Activated CD8-positive, alpha-beta memory T cell treated with anti-CD3 and anti-CD28 coated beads for 24 hours (primary cell): Measurements from ENCODE around the gene SOD3.

Experiments
- DNase-seq: peaks from one replicate; pipeline ENCODE4 v3.0.0-alpha.2; 2020

Gene SOD3

DNA sequence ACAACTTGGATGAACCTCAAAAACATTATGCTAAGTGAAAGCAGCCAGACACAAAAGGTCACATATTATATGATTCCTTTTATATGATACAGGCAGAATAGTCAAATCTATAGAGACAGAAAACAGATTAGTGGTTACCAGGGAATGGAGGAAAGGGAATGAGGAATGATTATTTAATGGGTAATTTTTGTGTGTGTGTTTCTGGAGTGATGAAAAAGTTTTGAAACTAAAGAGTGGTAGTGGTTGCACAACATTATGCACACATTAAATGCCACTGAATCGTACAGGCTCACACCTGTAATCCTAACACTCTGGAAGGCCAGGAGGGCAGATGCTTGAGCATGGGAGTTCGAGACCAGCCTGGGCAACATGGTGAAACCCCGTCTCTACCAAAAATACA, 19.6 kb upstream of the SOD3 start:
- DNase-seq = no peak

DNA sequence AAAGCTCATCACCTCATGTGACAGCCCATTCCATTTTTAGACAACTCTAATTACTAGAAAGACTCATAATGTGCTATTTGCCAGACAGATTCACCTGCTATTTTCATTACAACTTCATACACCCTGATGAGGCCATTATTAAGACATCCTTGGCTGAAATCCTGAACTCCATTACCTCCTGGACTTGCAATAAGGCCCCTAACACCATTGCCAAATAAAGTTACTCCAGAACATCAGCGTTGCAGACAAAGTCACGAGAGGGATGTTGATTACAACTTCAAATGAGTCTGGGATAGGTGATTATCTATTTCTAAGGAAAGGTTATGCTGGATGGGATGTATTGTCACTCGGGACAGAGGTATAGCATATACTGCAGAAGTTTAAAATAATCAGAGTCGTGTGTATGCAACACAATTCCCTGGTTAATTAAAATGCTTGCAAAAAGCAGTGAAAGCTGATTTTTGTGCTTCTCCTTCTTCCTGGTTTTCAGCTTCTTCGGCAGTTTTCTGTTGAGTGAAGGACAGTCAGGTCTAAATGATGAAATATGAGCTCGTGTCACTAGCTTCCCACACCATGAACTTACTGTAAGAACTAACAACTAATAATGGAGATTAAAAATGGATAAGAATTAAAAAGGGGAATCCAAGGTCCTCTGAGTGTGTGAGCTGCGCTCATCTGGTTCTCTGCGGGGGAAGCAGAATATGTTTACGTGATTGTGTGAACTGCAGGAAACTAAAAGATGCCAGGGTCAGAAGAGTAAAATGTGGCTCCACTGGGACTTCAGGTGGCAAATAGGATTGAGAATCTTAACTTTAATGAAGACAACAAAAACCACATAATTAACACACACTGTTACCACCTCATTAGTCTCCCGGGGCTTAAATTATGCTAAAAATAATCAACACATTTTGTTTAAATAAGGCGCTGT, 17.6 kb upstream of the SOD3 start:
- DNase-seq = no peak

DNA sequence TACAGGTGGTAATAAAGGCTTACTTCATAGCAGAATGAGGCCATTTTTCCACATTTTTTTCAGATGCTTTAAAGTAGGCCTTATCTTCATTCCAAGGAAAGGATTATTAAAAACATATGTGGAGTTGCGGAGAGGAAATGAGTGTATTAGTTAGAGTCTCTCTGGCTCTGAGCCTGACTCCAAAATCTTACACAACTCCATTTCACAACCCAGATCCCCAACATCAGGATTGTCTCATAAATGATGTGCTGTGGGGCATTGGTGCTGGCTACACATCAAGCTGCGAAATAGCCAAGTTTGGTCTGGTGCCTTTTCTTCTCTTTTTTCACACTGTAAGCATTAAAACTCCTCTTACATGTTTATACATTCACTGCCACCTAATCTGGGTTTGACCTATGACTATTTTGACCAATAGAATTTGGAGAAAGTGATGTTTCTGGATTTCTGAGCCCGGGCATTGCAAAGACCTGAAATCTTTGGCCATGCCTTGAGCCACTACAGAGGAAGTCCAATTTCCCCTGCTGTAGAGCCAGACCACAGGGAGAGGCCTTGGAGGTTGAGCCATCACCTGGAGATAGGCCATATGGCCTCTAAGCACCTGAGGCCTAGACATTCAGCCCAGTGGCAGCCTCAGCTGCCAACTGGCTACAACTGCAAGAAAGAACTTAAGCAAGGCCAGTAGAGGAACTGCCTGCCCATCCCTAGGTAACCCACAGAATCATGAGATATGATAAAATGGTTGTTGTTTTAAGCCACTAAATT, 16.7 kb upstream of the SOD3 start:
- DNase-seq = no peak

DNA sequence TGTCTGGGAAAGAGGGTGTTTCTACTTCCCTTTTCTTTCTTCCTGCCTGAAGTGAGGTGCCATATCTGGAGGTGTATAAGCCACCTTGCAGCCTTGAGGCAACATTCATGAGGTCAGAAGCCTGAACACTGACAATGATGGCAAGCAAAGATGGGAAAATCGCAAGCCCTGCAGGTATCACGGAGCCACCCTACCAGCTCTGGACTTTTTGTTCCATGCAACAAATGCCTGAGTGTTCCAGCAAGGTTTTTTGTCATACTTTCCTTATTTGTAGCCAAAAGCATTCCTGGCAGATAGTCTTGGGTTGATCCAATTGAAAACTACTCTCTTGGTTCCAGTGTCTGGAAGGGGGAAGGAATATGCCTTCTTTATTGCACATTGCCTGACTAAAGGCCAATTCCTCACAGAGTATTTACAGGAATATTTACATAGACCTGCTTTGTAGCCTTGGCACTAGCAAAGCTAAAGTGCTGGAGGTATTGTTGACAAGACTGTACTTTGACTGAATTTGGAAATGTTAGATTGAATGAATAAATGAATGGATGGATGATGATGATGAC, 14.4 kb upstream of the SOD3 start:
- DNase-seq = no peak

DNA sequence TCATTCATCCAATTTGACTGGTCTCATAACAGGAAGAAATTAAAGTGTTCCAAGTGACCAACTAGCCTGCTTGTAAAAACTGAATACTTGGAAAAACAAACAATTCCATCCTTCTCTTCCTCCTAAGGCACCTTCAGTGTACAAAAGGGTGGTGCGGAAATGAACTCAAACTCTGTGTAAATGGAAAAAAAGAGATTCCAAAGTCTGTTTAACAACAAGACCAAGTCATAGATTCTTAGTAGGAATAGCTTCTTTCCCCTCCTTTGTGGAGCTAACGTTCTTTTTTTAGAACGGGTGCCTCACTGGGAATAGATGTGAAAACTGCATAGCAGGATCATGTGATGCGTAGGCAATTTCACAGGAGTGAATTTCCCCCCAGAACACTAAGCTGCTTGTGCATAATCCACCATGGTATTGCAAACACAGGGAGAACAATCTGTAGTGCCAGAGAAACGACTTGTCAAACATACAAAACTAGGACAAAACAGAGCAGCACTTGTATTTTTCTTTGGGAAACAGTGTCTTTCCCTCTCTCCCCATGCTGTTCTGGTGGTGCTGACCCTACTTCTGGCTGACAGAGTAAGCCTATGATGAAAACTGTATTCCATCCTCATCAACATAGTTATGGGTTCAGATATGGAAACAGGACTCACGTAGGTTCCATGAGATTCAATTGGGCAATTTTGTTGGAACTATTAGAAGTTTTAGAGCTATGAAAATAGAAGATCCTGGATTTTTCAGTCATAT, 13.2 kb upstream of the SOD3 start:
- DNase-seq = no peak

DNA sequence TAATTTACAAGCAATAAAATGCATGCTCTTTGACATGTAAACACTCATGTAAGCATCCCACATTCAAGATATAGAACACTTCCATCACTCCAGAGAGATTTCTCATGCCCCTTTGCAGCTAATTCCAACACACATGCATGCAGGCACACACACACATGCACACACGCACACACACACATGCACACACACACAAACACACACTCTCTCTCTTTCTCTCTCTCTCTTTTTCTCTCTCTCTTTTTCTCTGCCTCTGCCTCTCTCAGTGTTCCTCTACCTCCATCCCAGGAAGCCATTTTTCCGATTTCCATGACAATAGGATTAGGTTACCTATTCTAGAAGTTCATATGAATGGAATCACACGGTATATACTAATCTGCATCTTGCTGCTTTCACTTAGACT, 11.9 kb upstream of the SOD3 start:
- no peak for DNase-seq

DNA sequence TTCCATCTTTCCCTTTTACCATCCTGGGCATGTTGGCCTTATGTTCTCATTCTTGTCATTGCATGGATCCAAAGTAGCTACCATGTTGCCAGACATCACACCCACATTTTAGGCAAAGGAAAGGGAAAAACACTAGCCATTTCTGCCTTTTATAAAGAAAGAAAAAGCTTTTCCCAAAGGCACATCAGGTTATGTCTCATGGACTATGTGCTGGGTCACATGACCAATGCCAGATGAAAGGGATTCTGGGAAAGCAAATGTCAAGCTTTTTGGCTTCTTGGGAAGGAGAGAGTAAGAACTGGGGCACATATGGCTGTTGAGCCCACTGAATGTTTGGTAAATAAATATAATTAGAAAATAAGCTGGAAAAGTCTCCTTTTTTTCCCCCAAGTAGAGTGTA, 4.3 kb upstream of the SOD3 start:
- DNase-seq = no peak

DNA sequence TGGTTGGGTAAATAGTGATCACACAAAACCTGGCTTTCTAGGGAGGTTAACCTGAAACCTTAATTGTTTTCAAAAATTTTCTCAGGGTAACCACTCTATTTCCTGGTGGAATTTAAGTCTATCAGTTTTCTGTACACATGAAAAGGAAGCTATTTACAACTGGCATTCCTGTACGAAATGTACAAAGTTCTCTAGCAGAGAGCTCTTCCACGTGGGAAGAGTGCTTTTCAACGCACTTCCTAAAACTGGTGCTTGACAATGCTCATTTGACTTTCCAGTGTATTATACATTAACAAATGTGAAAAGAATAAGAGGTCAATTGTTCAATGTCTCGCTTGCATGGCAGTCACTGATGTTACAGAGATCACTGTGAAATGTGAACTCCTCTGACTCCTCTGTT, 2.8 kb upstream of the SOD3 start:
- DNase-seq = no peak

DNA sequence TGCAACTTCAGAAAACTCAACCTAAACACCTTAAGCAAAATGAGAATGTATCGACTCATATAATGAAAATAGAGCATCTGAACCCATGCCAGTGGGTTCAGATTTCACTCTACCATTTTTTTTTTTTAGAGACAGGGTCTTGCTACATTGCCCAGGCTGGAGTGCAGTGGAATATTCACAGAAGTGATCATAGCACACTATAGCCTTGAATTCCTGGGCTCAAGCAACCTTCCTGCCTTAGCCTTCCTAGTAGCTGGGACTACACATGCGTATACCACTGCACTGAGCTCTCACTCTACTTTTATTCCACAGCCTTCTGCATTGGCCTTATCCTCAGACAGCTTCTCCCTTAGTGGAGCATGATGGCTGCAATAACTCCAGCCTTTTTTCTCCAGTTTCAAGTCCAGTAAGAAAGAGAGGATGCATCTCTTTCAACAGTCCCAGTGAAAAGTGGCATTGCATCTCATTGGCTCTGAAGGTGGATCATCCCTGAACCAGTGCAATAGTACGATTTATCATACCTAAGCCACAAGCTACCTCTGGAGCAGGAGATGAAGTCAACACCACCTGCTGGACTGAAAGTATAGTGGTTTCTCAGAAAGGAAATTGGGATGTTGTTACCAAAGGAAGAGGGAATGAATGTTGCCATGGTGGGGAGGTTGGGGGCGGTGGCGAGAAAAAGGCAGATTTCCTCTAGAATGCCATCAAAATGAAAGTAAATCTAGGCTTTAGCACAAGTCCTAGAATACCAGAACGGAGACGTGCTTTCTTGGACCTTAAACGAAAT, 2.0 kb upstream of the SOD3 start:
- no peak for DNase-seq

DNA sequence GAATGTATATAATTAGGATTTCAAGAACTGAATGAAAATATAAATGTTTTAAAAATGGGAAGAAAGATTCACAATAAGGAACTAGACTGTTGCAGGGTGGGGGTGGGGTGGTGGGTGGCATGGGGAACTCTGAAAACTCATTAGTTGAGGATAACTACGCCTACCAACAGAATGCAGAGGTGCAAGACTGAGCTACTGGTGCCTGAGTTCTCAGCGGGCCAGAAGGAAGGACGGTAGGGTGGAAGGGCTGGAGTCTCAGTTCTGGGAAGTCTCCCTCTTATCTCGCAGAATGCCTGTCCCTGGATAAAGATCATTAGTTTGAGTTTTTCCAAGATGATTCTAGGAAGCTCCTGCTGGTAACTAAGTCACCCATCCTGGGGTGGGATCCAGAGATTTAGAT, 1.3 kb upstream of the SOD3 start:
- DNase-seq = no peak

DNA sequence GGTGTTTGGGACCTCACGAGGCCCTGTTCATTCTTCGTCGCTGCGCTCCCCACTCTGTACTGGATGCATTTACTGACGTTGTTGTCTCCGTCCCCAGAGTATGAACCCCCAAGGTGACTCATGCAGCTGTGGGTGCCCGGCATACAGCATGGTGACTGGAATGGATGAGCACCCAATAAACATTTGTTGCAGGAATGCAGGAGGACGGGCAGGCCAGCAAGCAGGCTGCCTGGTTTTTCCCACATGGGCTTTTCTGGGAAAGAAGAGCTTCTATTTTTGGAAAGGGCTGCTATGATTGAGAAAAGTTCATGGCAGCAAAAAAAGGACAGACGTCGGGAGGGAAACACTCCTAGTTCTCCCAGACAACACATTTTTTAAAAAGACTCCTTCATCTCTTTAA, 893 bp upstream of the SOD3 start:
- no peak for DNase-seq

DNA sequence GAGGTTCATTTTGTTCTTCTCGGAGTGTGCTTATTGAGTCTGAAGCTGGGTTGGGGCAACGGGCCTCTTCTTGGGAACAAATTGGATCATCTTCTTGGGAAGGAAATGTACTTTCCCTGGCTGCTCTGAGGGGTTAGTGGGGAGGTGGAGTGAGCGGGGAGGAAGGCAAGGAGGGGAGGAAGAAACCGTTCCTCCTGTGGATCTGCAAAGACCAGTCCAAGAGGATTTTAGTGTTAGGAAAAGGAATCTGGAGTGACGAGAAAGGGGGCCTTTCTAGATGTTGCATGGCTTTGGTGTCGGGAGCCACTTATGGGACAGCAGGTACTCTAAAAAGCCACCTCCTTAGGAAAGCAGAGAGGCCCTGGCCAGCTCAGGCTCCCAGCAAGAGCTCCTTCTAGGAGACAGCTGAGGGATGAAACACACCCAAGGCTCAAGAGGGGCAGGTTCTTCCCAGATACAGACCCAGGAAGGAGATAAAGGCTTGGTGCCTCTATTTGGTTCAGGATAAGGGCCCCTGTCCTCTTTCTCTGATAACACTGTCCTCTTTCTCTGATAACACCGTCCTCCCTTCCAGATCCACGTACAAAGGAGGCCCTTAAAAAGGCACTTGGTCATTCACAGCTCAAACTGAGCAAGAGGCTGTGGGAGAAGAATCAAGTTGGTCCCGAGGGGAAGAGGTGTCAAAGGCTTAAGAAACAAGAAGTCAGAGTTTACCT, 451 bp downstream of the SOD3 start:
- no peak for DNase-seq

DNA sequence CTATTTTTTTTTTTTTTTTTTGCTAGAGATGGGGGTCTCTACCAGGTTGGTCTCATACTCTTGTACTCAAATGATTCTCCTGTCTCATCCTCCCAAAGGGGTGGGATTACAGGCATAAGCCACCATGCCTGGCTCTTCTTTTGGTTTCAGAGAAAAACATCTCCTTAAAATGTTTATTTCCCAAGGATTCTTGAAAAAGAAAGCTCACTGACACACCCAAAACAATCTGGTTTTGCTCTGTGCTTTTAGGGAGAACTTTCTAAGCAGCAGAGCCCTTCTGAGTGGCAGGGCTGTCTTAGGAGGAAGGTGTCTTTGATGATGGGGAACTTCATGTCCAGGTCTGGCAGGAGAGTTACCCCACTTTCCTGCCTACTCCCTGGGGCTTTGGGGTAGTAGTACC, 1.2 kb downstream of the SOD3 start:
- no peak for DNase-seq

DNA sequence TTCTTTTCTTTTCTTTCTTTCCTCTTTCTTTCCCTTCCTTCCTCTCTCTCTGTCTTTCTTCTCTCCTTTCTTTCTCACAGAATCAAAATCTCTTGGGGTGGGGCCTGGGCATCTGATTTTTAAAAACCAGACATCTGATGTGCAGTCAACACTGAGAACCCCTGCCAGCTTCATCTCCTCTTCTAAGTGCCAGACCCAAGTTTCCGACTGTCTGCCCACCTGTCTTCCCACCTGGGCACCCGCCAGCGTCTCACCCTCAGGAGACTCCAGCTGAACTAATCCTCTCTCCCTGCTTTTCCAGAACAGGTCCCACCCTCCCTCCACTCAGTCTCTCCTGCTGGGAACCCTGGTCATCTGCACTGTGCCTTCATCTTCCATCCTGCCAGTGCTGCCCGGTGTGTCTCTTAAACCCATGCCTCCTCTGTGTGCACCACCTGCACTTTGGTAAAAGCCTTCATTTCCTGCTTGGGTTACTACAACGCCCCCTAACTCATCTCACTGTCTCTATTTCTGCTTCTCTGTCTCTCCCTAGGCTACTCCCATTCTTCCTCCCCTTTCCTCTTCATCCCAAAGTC, 2.8 kb downstream of the SOD3 start:
- DNase-seq = no peak

DNA sequence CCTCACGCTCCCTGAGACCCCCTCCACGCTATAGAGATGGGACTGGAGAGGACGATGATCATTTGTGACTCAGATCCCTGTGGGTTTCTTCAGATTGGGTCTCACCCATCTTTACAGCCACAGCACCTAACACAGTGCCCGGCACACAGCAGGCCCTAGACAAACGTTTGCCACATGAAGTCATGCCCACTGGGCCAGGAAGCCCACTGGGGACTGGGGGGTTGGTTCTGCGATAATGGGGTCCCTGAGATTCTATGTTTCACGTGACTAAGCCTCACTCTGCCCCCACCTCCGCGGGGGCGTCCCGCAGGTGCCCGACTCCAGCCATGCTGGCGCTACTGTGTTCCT, 3.8 kb downstream of the SOD3 start:
- DNase-seq = no peak

DNA sequence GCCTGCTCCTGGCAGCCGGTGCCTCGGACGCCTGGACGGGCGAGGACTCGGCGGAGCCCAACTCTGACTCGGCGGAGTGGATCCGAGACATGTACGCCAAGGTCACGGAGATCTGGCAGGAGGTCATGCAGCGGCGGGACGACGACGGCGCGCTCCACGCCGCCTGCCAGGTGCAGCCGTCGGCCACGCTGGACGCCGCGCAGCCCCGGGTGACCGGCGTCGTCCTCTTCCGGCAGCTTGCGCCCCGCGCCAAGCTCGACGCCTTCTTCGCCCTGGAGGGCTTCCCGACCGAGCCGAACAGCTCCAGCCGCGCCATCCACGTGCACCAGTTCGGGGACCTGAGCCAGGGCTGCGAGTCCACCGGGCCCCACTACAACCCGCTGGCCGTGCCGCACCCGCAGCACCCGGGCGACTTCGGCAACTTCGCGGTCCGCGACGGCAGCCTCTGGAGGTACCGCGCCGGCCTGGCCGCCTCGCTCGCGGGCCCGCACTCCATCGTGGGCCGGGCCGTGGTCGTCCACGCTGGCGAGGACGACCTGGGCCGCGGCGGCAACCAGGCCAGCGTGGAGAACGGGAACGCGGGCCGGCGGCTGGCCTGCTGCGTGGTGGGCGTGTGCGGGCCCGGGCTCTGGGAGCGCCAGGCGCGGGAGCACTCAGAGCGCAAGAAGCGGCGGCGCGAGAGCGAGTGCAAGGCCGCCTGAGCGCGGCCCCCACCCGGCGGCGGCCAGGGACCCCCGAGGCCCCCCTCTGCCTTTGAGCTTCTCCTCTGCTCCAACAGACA, 4.4 kb downstream of the SOD3 start:
- DNase-seq = no peak

DNA sequence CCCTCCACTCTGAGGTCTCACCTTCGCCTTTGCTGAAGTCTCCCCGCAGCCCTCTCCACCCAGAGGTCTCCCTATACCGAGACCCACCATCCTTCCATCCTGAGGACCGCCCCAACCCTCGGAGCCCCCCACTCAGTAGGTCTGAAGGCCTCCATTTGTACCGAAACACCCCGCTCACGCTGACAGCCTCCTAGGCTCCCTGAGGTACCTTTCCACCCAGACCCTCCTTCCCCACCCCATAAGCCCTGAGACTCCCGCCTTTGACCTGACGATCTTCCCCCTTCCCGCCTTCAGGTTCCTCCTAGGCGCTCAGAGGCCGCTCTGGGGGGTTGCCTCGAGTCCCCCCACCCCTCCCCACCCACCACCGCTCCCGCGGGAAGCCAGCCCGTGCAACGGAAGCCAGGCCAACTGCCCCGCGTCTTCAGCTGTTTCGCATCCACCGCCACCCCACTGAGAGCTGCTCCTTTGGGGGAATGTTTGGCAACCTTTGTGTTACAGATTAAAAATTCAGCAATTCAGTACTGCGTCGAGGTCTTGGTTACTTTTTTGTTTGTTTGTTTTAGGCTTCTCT, 5.0 kb downstream of the SOD3 start:
- no peak for DNase-seq

DNA sequence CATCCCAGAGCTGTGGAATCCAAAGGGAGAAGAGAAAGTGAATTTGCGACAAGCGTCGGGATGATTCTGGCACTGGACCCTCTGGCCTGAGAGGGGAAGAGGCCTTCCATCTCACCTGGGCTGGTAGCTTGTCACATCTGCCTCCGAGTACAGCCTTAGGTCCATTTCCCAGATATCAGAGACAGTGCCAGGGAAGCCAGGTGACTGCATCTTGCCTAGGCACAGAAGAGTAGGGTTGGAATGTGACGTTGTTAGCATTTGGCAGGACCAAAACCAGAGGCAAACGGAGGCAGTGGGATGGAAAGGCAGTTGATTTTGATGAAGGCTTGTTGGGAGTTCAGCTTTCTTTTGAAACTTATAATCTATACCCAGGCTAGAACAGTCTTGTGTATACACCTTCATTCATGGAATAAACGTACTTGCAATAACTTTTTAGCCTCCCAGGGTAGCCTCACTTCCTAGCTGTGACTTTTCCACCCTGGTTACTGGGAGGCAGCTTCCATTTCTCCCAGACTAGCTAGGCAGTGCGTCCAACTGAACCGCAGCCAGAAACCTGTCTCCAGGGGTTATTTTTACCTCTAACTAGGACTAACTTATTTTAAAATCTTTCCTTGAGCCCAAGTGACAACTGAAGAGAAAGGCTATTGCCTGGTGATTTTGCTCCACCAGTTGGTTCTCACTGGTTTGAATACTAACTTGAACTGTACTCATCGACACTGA, 5.9 kb downstream of the SOD3 start:
- no peak for DNase-seq

DNA sequence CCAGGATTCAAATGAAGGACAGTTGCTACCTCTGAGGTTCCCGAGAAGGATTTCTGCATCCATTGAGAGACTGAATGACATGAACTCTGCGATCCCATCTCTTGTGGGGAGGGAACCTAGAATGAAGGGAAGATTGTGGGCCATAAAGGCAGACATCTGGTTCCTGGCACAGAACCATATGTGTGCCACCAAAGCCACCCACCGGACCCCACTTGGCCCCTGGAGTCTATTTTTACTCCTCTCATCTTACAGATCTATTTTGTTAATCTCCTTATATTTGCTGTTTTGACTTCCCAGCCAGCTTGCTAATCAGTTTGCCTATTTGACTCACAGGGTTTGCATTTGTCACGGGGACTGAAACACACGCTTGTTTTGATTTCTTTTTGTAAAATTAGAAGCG, 7.3 kb downstream of the SOD3 start:
- no peak for DNase-seq

DNA sequence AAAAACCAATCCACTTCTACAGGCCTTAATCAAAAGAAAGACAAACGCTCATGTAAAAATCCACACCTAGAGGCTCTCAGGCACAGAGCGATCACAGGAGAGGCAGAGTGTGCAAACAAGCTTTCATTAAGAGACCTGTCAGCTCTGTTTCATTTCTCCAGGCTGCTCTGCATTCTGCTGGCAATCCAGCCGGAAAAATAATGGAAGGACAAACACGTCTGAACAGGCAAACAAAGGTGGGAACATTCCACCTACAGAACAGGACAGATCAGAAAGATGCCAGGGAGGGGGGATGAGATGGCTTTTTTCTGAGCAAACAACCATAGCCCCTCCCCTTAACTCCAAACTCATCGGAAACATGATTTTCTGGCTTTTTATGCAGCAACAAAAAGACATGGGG, 9.7 kb downstream of the SOD3 start:
- DNase-seq = no peak
